ENCODE measurements around the gene RECK.

DNA sequence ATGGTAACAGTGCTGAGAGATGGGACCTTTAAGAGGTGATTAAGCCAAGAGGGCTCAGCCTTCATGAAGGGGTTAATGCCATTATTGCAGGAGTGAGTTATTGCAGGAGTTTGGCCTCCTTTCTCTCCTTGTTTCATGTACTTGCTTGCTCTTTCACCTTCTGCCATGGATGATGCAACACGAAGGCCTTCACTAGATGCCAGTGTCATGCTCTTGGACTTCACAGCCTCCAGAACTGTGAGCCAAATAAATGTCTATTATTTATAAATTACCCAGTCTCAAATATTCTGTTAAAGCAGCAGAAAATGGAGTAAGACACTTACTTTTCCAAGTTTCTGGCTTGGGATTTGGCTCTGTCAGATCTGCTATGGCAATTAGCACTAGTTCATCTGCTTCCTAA lies 38.4 kb upstream of the RECK start:
- TF ChIP-seq POLR2A (IDR thresholded peaks at IDR 0.05): no peak
- no peak for TF ChIP-seq CTCF (IDR thresholded peaks at IDR 0.05)

All from uterus (tissue), 2 donors.